GM21723 (cell line): ENCODE data around the gene PALLD.

Source experiments
- ATAC-seq: cut with Tn5 transposase; IDR thresholded peaks from one replicate; pipeline ENCODE4 v1.9.1; 2021; ENCODE audit warnings: mild to moderate bottlenecking, moderate library complexity; ENCODE audit not compliant: unreplicated experiment

PALLD gene

GRCh38 chr4:168837922-168838321, 341.1 kb downstream of the PALLD start:
- no peak for ATAC-seq

GRCh38 chr4:168839758-168840391, 343.0 kb downstream of the PALLD start:
- ATAC-seq = no peak

GRCh38 chr4:168840392-168840763, 343.5 kb downstream of the PALLD start:
- ATAC-seq = no peak

GRCh38 chr4:168841000-168841671, 344.3 kb downstream of the PALLD start:
- ATAC-seq = no peak

- no peak for ATAC-seq
Measured at GRCh38 chr4:168841672-168842019, 344.8 kb downstream of the PALLD start.

GRCh38 chr4:168842186-168842585, 345.3 kb downstream of the PALLD start:
- ATAC-seq = no peak

- no peak for ATAC-seq
Measured at GRCh38 chr4:168843635-168844034, 346.8 kb downstream of the PALLD start.

GRCh38 chr4:168844353-168845049, 347.6 kb downstream of the PALLD start:
- ATAC-seq = no peak

GRCh38 chr4:168845897-168846296, 349.0 kb downstream of the PALLD start:
- no peak for ATAC-seq

GRCh38 chr4:168846414-168846813, 349.6 kb downstream of the PALLD start:
- no peak for ATAC-seq

GRCh38 chr4:168847771-168848502, 351.1 kb downstream of the PALLD start:
- no peak for ATAC-seq

GRCh38 chr4:168849030-168849675, 352.3 kb downstream of the PALLD start:
- no peak for ATAC-seq

GRCh38 chr4:168849997-168850396, 353.1 kb downstream of the PALLD start:
- ATAC-seq = no peak

GRCh38 chr4:168852387-168852786, 355.5 kb downstream of the PALLD start:
- ATAC-seq = no peak

- ATAC-seq = no peak
Measured at GRCh38 chr4:168852933-168853713, 356.3 kb downstream of the PALLD start.

- ATAC-seq = peak; percentile 58
Measured at GRCh38 chr4:168853770-168854169, 356.9 kb downstream of the PALLD start.

- ATAC-seq = no peak
Measured at GRCh38 chr4:168854350-168854921, 357.6 kb downstream of the PALLD start.

GRCh38 chr4:168856312-168856711, 359.5 kb downstream of the PALLD start:
- ATAC-seq = no peak

- no peak for ATAC-seq
Measured at GRCh38 chr4:168857009-168857408, 360.2 kb downstream of the PALLD start.
